H9 (cell line): ENCODE results near the gene RBPJ. TPM values are rescaled to one million over a fixed set of nuclear protein-coding genes. Genes with fewer than 3 reads are reported as not detected.

Experiments
- DNase-seq: peaks from one replicate; pipeline ENCODE4 v3.0.0-alpha.2; 2017
- H2AFZ ChIP-seq: one replicate; pipeline ENCODE4 v1.6.1; 2013; ENCODE audit warnings: mild to moderate bottlenecking, low read length, control low read depth, moderate library complexity
- H2AK5ac ChIP-seq: 2 replicates; pipeline ENCODE4 v1.6.1; 2013; ENCODE audit warnings: low read length, control low read depth, mixed read lengths; ENCODE audit not compliant: insufficient read length
- H2BK120ac ChIP-seq: one replicate; pipeline ENCODE4 v1.6.1; 2013; ENCODE audit warnings: low read depth, mild to moderate bottlenecking, low read length, control low read depth, inconsistent platforms; ENCODE audit not compliant: poor library complexity, severe bottlenecking
- H2BK12ac ChIP-seq: 2 replicates; pipeline ENCODE4 v1.6.1; 2013; ENCODE audit warnings: low read length, control low read depth, mixed read lengths, low read depth; ENCODE audit not compliant: insufficient read length
- H2BK15ac ChIP-seq: 2 replicates; pipeline ENCODE4 v1.6.1; 2013; ENCODE audit warnings: low read depth, low read length, control low read depth
- H2BK20ac ChIP-seq: one replicate; pipeline ENCODE4 v1.6.1; 2013; ENCODE audit warnings: low read depth, mild to moderate bottlenecking, low read length, control low read depth, inconsistent platforms; ENCODE audit not compliant: poor library complexity, severe bottlenecking
- H2BK5ac ChIP-seq: 2 replicates; pipeline ENCODE4 v1.6.1; 2013; ENCODE audit warnings: low read length, control low read depth, mixed read lengths; ENCODE audit not compliant: insufficient read length
- H3K14ac ChIP-seq: 2 replicates; pipeline ENCODE4 v1.6.1; 2013; ENCODE audit warnings: low read length, control low read depth; ENCODE audit not compliant: insufficient read depth
- H3K18ac ChIP-seq: 2 replicates; pipeline ENCODE4 v1.6.1; 2013; ENCODE audit warnings: low read depth, mild to moderate bottlenecking, mixed read lengths, low read length, control low read depth; ENCODE audit not compliant: insufficient read length
- H3K23ac ChIP-seq: 2 replicates; pipeline ENCODE4 v1.6.1; 2013; ENCODE audit warnings: low read length, control low read depth, mixed read lengths, low read depth; ENCODE audit not compliant: insufficient read length
- H3K23me2 ChIP-seq: 2 replicates; pipeline ENCODE4 v1.6.1; 2013; ENCODE audit warnings: low read depth, mild to moderate bottlenecking, mixed read lengths, low read length, control low read depth; ENCODE audit not compliant: insufficient read length, poor library complexity, severe bottlenecking
- H3K27ac ChIP-seq: 2 replicates; pipeline ENCODE4 v1.5.1; 2013; ENCODE audit warnings: low read length, control low read depth, mixed read lengths, low read depth; ENCODE audit not compliant: insufficient read length
- H3K27me3 ChIP-seq: 2 replicates; pipeline ENCODE4 v1.6.1; 2013; ENCODE audit warnings: low read length, control low read depth, inconsistent platforms; ENCODE audit not compliant: insufficient read depth
- H3K4ac ChIP-seq: 2 replicates; pipeline ENCODE4 v1.6.1; 2013; ENCODE audit warnings: low read depth, mild to moderate bottlenecking, control low read depth, inconsistent platforms, low read length, moderate library complexity
- H3K4me1 ChIP-seq: 2 replicates; pipeline ENCODE4 v1.6.1; 2013; ENCODE audit warnings: low read length, control low read depth, inconsistent platforms; ENCODE audit not compliant: insufficient read depth
- H3K4me2 ChIP-seq: 2 replicates; pipeline ENCODE4 v1.6.1; 2013; ENCODE audit warnings: low read length, control low read depth, mixed read lengths; ENCODE audit not compliant: insufficient read length, insufficient read depth
- H3K56ac ChIP-seq: 2 replicates; pipeline ENCODE4 v1.6.1; 2013; ENCODE audit warnings: low read depth, mild to moderate bottlenecking, mixed read lengths, low read length, control low read depth; ENCODE audit not compliant: insufficient read length
- H3K79me1 ChIP-seq: 2 replicates; pipeline ENCODE4 v1.6.1; 2013; ENCODE audit warnings: low read depth, mild to moderate bottlenecking, moderate library complexity, low read length, control low read depth, inconsistent platforms; ENCODE audit not compliant: insufficient read depth, poor library complexity, severe bottlenecking
- H3K79me2 ChIP-seq: 2 replicates; pipeline ENCODE4 v1.6.1; 2013; ENCODE audit warnings: low read length, control low read depth, inconsistent platforms; ENCODE audit not compliant: insufficient read depth
- H3K9ac ChIP-seq: 2 replicates; pipeline ENCODE4 v1.6.1; 2013; ENCODE audit warnings: low read length, control low read depth, mixed read lengths; ENCODE audit not compliant: insufficient read length; ENCODE audit errors: extremely low read depth
- H3K9me3 ChIP-seq: one replicate; pipeline ENCODE4 v1.6.1; 2013; ENCODE audit warnings: low read depth, low read length, inconsistent platforms; ENCODE audit not compliant: control insufficient read depth
- H3T11ph ChIP-seq: one replicate; pipeline ENCODE4 v1.6.1; 2013; ENCODE audit warnings: mild to moderate bottlenecking, low read length, control low read depth, inconsistent platforms
- H4K20me1 ChIP-seq: one replicate; pipeline ENCODE4 v1.6.1; 2013; ENCODE audit not compliant: control insufficient read depth, insufficient read length, insufficient read depth
- H4K5ac ChIP-seq: 2 replicates; pipeline ENCODE4 v1.6.1; 2013; ENCODE audit warnings: low read depth, mild to moderate bottlenecking, mixed read lengths, low read length, control low read depth; ENCODE audit not compliant: insufficient read length
- H4K8ac ChIP-seq: replicated peaks from 2 replicates; pipeline ENCODE4 v1.6.1; 2013; ENCODE audit warnings: low read length, control low read depth, mixed read lengths, low read depth; ENCODE audit not compliant: insufficient read length
- H4K91ac ChIP-seq: 2 replicates; pipeline ENCODE4 v1.6.1; 2013; ENCODE audit warnings: low read depth, mild to moderate bottlenecking, moderate library complexity, mixed read lengths, low read length, control low read depth; ENCODE audit not compliant: insufficient read length
- H3K27ac Mint-ChIP-seq, 3 experiments: 2 replicates in 2 of 3; 3 replicates in 1 of 3; pipeline ENCODE4 v1.8.0; 2020 to 2021; ENCODE audit warnings: mixed read lengths in 3 of 3, mild to moderate bottlenecking in 1 of 3, moderate library complexity in 1 of 3
- H3K27me3 Mint-ChIP-seq: 2 replicates; pipeline ENCODE4 v1.8.0; 2021; ENCODE audit warnings: low read depth, mild to moderate bottlenecking, moderate library complexity, mixed read lengths
- H3K36me3 Mint-ChIP-seq, 3 experiments: 2 replicates in 2 of 3; 3 replicates in 1 of 3; pipeline ENCODE4 v1.8.0; 2020 to 2021; ENCODE audit warnings: low read depth in 3 of 3, mixed read lengths in 3 of 3; ENCODE audit not compliant: insufficient read depth in 1 of 3
- H3K4me1 Mint-ChIP-seq, 2 experiments: 2 replicates each; pipeline ENCODE4 v1.8.0; 2020; ENCODE audit warnings: mixed read lengths in 2 of 2
- H3K4me3 Mint-ChIP-seq, 2 experiments: 2 replicates in 1 of 2; 3 replicates in 1 of 2; pipeline ENCODE4 v1.8.0; 2020 to 2021; ENCODE audit warnings: mild to moderate bottlenecking in 2 of 2, mixed read lengths in 2 of 2, moderate library complexity in 1 of 2
- H3K9me3 Mint-ChIP-seq, 2 experiments: 2 replicates in 1 of 2; 3 replicates in 1 of 2; pipeline ENCODE4 v1.8.0; 2020; ENCODE audit warnings: mild to moderate bottlenecking in 2 of 2, mixed read lengths in 2 of 2, moderate library complexity in 1 of 2
- CTCF ChIP-seq: fragments of 200-600 bp; sonication (generic); conservative IDR thresholded peaks from 3 replicates; pipeline ENCODE4 v1.8.0; 2021; ENCODE audit warnings: antibody characterized with exemption, mild to moderate bottlenecking
- WGBS: extraction: QIAGEN DNeasy Blood & Tissue Kit; methylation state at CpG from one replicate; pipeline ENCODE4 v1.1.7; 2013; ENCODE audit warnings: missing lambda C conversion rate, low lambda C conversion rate, mixed read lengths; ENCODE audit not compliant: insufficient read length; ENCODE audit errors: extremely low coverage; 5-methylcytosine and 5-hydroxymethylcytosine counted together
- total RNA-seq: library from RNA; stranded (reverse); gene quantifications from 2 replicates; pipeline ENCODE4 v1.2.1, GENCODE V29; 2021

Gene RBPJ
- total RNA-seq, 1 experiment from 2014 or later: 166 TPM

- no peak overlapping the region for H3K4me3 Mint-ChIP-seq
- no peak overlapping the region for H2BK5ac ChIP-seq
Observed at GRCh38 chr4:26343038-26343398, 22.2 kb downstream of the RBPJ start.

More at GRCh38 chr4:26343038-26343398, 22.2 kb downstream of the RBPJ start:
- H3K4me1 ChIP-seq: peaks cover 4% of the 10 kb centered on the region
- 0 out of 7 replicates have a peak overlapping the region, but pooled peaks of 1 of the 3 experiments have one; percentile 4 for H3K27ac Mint-ChIP-seq
- no peaks in the 10 kb centered on the region for H3K23me2 ChIP-seq
- no peak overlapping the region for H4K8ac ChIP-seq
- H3K27me3 Mint-ChIP-seq: no peaks in the 10 kb centered on the region
- no peak overlapping the region for H2AK5ac ChIP-seq
- peaks cover 50 to 55% of the 10 kb centered on the region in 2 experiments for H3K4me1 Mint-ChIP-seq
- H3K9me3 Mint-ChIP-seq: no peaks in the 10 kb centered on the region
- H3K18ac ChIP-seq: no peak overlapping the region
- no peak overlapping the region for H4K91ac ChIP-seq
- TF ChIP-seq CTCF: no peak
- no CpG with 5 or more reads among the region's 3 CpGs for WGBS
- H3K36me3 Mint-ChIP-seq: no peaks in the 10 kb centered on the region; a peak in 2 of 7 replicates
- no peak overlapping the region for H2BK15ac ChIP-seq
- H3K79me2 ChIP-seq: peaks cover 71% of the 10 kb centered on the region; the same call in 1 of the 2 replicates
- H2AFZ ChIP-seq: no peak overlapping the region
- no peaks in the 10 kb centered on the region for H3K9me3 ChIP-seq
- H4K20me1 ChIP-seq: peaks cover 4% of the 10 kb centered on the region
- H3K4ac ChIP-seq: no peak overlapping the region
- H3K23ac ChIP-seq: no peak overlapping the region
- H2BK120ac ChIP-seq: no peak overlapping the region
- H3K4me2 ChIP-seq: no peak overlapping the region
- H3K9ac ChIP-seq: no peak overlapping the region
- H3T11ph ChIP-seq: no peak overlapping the region
- no peak overlapping the region for H4K5ac ChIP-seq
- DNase-seq: no peak
- no peak overlapping the region for H3K56ac ChIP-seq
- H3K79me1 ChIP-seq: no peaks in the 10 kb centered on the region
- H3K27me3 ChIP-seq: no peaks in the 10 kb centered on the region
- no peak overlapping the region for H3K27ac ChIP-seq
- H3K14ac ChIP-seq: no peak overlapping the region
- H2BK20ac ChIP-seq: no peak overlapping the region
- H2BK12ac ChIP-seq: no peak overlapping the region
